IPS DF 6.9 (cell line): ENCODE data around the gene PADI2.
"Not testable (repeated sequence)": the region's sequence is repeated elsewhere in the genome, so short reads cannot be mapped to it uniquely, and the experiment has no call there.

Source experiments
- DNase-seq: peaks from one replicate; pipeline ENCODE4 v3.0.0-alpha.2; 2013; ENCODE audit warnings: low read depth, low spot score
- H3K27ac ChIP-seq: one replicate; pipeline ENCODE4 v1.5.1; 2013; ENCODE audit warnings: low read length, control low read depth
- H3K27me3 ChIP-seq: 2 replicates; pipeline ENCODE4 v1.6.1; 2013; ENCODE audit warnings: mild to moderate bottlenecking, low read length; ENCODE audit not compliant: control insufficient read depth, insufficient read depth
- H3K36me3 ChIP-seq: 2 replicates; pipeline ENCODE4 v1.6.1; 2013; ENCODE audit warnings: low read length; ENCODE audit not compliant: control insufficient read depth, insufficient read depth
- H3K4me1 ChIP-seq: 2 replicates; pipeline ENCODE4 v1.6.1; 2013; ENCODE audit warnings: low read length; ENCODE audit not compliant: control insufficient read depth, insufficient read depth
- H3K4me3 ChIP-seq: 2 replicates; pipeline ENCODE4 v1.5.1; 2013; ENCODE audit warnings: mild to moderate bottlenecking, low read length
- H3K9me3 ChIP-seq: 2 replicates; pipeline ENCODE4 v1.6.1; 2013; ENCODE audit warnings: low read length, inconsistent platforms; ENCODE audit not compliant: control insufficient read depth, insufficient read depth
- WGBS: extraction: QIAGEN DNeasy Blood & Tissue Kit; methylation state at CpG from one replicate; pipeline ENCODE4 v1.1.7; 2013; ENCODE audit warnings: mixed read lengths, missing lambda C conversion rate; ENCODE audit not compliant: insufficient read length, insufficient coverage; 5-methylcytosine and 5-hydroxymethylcytosine counted together

The PADI2 gene

GRCh38 chr1:17070163-17070525 is 49.1 kb downstream of the PADI2 start:
- no CpG with 5 or more reads among the region's 10 CpGs for WGBS
- DNase-seq, result no peak
- no peak overlapping the region for H3K4me3 ChIP-seq
- H3K4me1 ChIP-seq, result no peaks in the 10 kb centered on the region
- no peak overlapping the region for H3K27ac ChIP-seq
- H3K27me3 ChIP-seq, result no peaks in the 10 kb centered on the region
- no peaks in the 10 kb centered on the region for H3K9me3 ChIP-seq
- H3K36me3 ChIP-seq, result no peaks in the 10 kb centered on the region

- H3K4me1 ChIP-seq, result no peaks in the 10 kb centered on the region
- no peaks in the 10 kb centered on the region for H3K36me3 ChIP-seq
- no peak overlapping the region for H3K4me3 ChIP-seq
- DNase-seq, result no peak
- no peaks in the 10 kb centered on the region for H3K27me3 ChIP-seq
- H3K9me3 ChIP-seq, result no peaks in the 10 kb centered on the region
- no peak overlapping the region for H3K27ac ChIP-seq
- WGBS, result no CpG with 5 or more reads among the region's 6 CpGs
Observed at GRCh38 chr1:17069452-17070162, 49.6 kb downstream of the PADI2 start.

GRCh38 chr1:17068789-17069188 is 50.5 kb downstream of the PADI2 start:
- no peaks in the 10 kb centered on the region for H3K4me1 ChIP-seq
- DNase-seq, result no peak
- no peaks in the 10 kb centered on the region for H3K9me3 ChIP-seq
- WGBS, result no CpG with 5 or more reads among the region's 12 CpGs
- H3K36me3 ChIP-seq, result no peaks in the 10 kb centered on the region
- H3K27ac ChIP-seq, result no peak overlapping the region
- no peak overlapping the region for H3K4me3 ChIP-seq
- H3K27me3 ChIP-seq, result no peaks in the 10 kb centered on the region

GRCh38 chr1:17067465-17068240 is 51.6 kb downstream of the PADI2 start:
- Histone ChIP-seq H3K27ac (no peak overlapping the region), H3K27me3 (no peaks in the 10 kb centered on the region), H3K9me3 (no peaks in the 10 kb centered on the region), H3K4me1 (no peaks in the 10 kb centered on the region), H3K36me3 (no peaks in the 10 kb centered on the region), H3K4me3 (no peak overlapping the region)
- no CpG with 5 or more reads among the region's 10 CpGs for WGBS
- DNase-seq, result no peak

- no peaks in the 10 kb centered on the region for H3K27me3 ChIP-seq
- no peaks in the 10 kb centered on the region for H3K9me3 ChIP-seq
- H3K4me1 ChIP-seq, result no peaks in the 10 kb centered on the region
- no peak overlapping the region for H3K4me3 ChIP-seq
- DNase-seq, result no peak
- no peak overlapping the region for H3K27ac ChIP-seq
- no peaks in the 10 kb centered on the region for H3K36me3 ChIP-seq
- WGBS, result no CpG with 5 or more reads among the region's 3 CpGs
Observed at GRCh38 chr1:17067069-17067426, 52.2 kb downstream of the PADI2 start.

GRCh38 chr1:17066361-17067068 is 52.7 kb downstream of the PADI2 start:
- Histone ChIP-seq H3K4me3 (no peak overlapping the region), H3K27ac (no peak overlapping the region), H3K4me1 (no peaks in the 10 kb centered on the region), H3K36me3 (no peaks in the 10 kb centered on the region), H3K9me3 (no peaks in the 10 kb centered on the region), H3K27me3 (no peaks in the 10 kb centered on the region)
- no CpG with 5 or more reads among the region's 11 CpGs for WGBS
- DNase-seq, result no peak

GRCh38 chr1:17065666-17066065 is 53.6 kb downstream of the PADI2 start:
- H3K36me3 ChIP-seq, result no peaks in the 10 kb centered on the region
- no peak overlapping the region for H3K4me3 ChIP-seq
- no peaks in the 10 kb centered on the region for H3K27me3 ChIP-seq
- no peak overlapping the region for H3K27ac ChIP-seq
- no peaks in the 10 kb centered on the region for H3K9me3 ChIP-seq
- DNase-seq, result no peak
- WGBS, result no CpG with 5 or more reads among the region's 7 CpGs
- H3K4me1 ChIP-seq, result no peaks in the 10 kb centered on the region

- not testable (repeated sequence) for H3K4me1 ChIP-seq, H3K4me3 ChIP-seq, DNase-seq, H3K36me3 ChIP-seq, H3K9me3 ChIP-seq, H3K27me3 ChIP-seq, H3K27ac ChIP-seq
- no CpG with 5 or more reads among the region's 7 CpGs for WGBS
Observed at GRCh38 chr1:17062751-17063150, 56.5 kb downstream of the PADI2 start.

GRCh38 chr1:17061892-17062291 is 57.4 kb downstream of the PADI2 start:
- Histone ChIP-seq H3K4me1 (peaks cover 3% of the 10 kb centered on the region; the same call in 1 of the 2 replicates), H3K27me3 (no peaks in the 10 kb centered on the region), H3K4me3 (no peak overlapping the region), H3K36me3 (no peaks in the 10 kb centered on the region), H3K27ac (no peak overlapping the region), H3K9me3 (no peaks in the 10 kb centered on the region)
- no peak for DNase-seq
- no CpG with 5 or more reads among the region's 2 CpGs for WGBS

GRCh38 chr1:17061486-17061885 is 57.8 kb downstream of the PADI2 start:
- Histone ChIP-seq H3K27ac (no peak overlapping the region), H3K4me3 (no peak overlapping the region), H3K9me3 (no peaks in the 10 kb centered on the region), H3K4me1 (peaks cover 3% of the 10 kb centered on the region; the same call in 1 of the 2 replicates), H3K36me3 (no peaks in the 10 kb centered on the region), H3K27me3 (no peaks in the 10 kb centered on the region)
- no CpG with 5 or more reads among the region's 3 CpGs for WGBS
- DNase-seq, result no peak
